ENCODE measurements around the gene GPHN.

GPHN gene

GRCh38 chr14:67192366-67192765 lies 684.4 kb downstream of the GPHN start:
- TF ChIP-seq TAF1 (IDR thresholded peaks at IDR 0.05; ENCODE audit: borderline replicate concordance, low read depth, low read length) (no peak), POLR2AphosphoS5 (IDR thresholded peaks at IDR 0.05; ENCODE audit: low read depth, low read length) (no peak), POLR2A (IDR thresholded peaks at IDR 0.05; ENCODE audit: low read depth, low read length) (no peak)
- no peak for DNase-seq (ENCODE audit: insufficient read length)
- no peak for FAIRE-seq

DNA sequence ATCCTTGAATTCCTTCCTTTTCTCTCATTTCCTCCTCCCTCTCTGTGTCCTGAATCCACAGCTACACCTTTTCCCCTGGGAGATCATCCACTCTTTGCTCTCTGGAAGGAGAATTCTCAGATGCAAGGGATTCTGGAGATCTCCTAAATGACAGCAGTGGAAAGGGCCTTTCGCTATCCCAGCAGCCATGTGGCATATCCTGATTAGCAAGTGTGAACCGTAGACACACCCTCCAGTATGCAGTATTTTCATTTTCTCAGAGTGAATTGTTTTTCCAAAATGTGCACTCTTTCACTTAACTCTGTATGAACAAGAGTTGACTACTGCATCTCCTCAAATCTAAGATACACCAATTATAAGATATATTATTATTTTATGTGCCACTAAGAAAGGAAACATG lies 687.3 kb downstream of the GPHN start:
- no peak for FAIRE-seq
- TF ChIP-seq POLR2AphosphoS5 (IDR thresholded peaks at IDR 0.05; ENCODE audit: low read depth, low read length) (no peak), POLR2A (IDR thresholded peaks at IDR 0.05; ENCODE audit: low read depth, low read length) (no peak), TAF1 (IDR thresholded peaks at IDR 0.05; ENCODE audit: borderline replicate concordance, low read depth, low read length) (no peak)
- no peak for DNase-seq (ENCODE audit: insufficient read length)

GRCh38 chr14:67199016-67199415 lies 691.1 kb downstream of the GPHN start:
- no peak for FAIRE-seq
- TF ChIP-seq POLR2AphosphoS5 (IDR thresholded peaks at IDR 0.05; ENCODE audit: low read depth, low read length) (no peak), POLR2A (IDR thresholded peaks at IDR 0.05; ENCODE audit: low read depth, low read length) (no peak), TAF1 (IDR thresholded peaks at IDR 0.05; ENCODE audit: borderline replicate concordance, low read depth, low read length) (no peak)
- DNase-seq (ENCODE audit: insufficient read length): no peak

DNA sequence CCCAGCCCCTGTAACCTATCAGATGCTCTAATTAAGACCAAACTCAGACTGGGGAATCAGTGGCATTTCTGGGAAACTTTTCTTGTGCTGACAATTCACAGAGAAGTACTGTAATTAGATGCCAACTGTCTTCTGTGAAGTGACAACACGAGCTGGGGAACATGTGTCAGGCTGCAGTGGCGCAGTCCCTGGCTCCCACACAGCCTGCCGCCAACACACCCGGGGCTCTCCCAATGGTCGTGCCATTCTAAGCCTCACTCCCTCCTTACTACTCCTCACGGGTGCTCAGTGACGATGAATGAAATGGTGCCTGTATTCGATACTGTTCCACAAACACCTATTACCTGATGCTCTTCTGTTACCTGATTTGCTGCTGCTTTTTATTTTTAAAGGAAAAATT lies 699.9 kb downstream of the GPHN start:
- no peak for DNase-seq (ENCODE audit: insufficient read length)
- TF ChIP-seq POLR2A (IDR thresholded peaks at IDR 0.05; ENCODE audit: low read depth, low read length) (no peak), TAF1 (IDR thresholded peaks at IDR 0.05; ENCODE audit: borderline replicate concordance, low read depth, low read length) (no peak), POLR2AphosphoS5 (IDR thresholded peaks at IDR 0.05; ENCODE audit: low read depth, low read length) (no peak)
- no peak for FAIRE-seq

- TF ChIP-seq TAF1 (IDR thresholded peaks at IDR 0.05; ENCODE audit: borderline replicate concordance, low read depth, low read length): no peak
- no peak for DNase-seq (ENCODE audit: insufficient read length)
- FAIRE-seq: no peak
Observed at GRCh38 chr14:67218126-67218525, 710.2 kb downstream of the GPHN start.

- no peak for DNase-seq (ENCODE audit: insufficient read length)
- FAIRE-seq: no peak
- no peak for TF ChIP-seq TAF1 (IDR thresholded peaks at IDR 0.05; ENCODE audit: borderline replicate concordance, low read depth, low read length)
- TF ChIP-seq POLR2A (IDR thresholded peaks at IDR 0.05; ENCODE audit: low read depth, low read length): no peak
- TF ChIP-seq POLR2AphosphoS5 (IDR thresholded peaks at IDR 0.05; ENCODE audit: low read depth, low read length): no peak
Observed at GRCh38 chr14:67221248-67221981, 713.5 kb downstream of the GPHN start.

DNA sequence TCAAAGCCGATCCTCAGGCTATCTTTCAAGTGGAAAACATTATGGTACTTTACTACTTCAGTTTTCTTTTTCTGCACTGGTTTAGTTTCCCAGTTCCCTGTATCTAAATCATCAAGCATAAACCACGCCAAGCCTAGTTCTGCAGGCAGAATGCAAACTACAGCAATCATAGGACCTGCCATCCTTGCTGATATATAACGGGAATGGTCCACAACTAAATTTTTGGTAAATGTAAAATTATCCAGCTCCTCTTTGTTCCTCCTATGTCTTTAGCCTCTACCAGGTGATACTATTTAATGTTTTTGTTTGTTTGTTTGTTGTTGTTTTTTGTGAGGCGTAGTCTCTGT lies 714.0 kb downstream of the GPHN start:
- TF ChIP-seq POLR2A (IDR thresholded peaks at IDR 0.05; ENCODE audit: low read depth, low read length) (no peak), POLR2AphosphoS5 (IDR thresholded peaks at IDR 0.05; ENCODE audit: low read depth, low read length) (no peak), TAF1 (IDR thresholded peaks at IDR 0.05; ENCODE audit: borderline replicate concordance, low read depth, low read length) (no peak)
- DNase-seq (ENCODE audit: insufficient read length) (no peak), FAIRE-seq (no peak)

GRCh38 chr14:67225523-67225922 lies 717.6 kb downstream of the GPHN start:
- TF ChIP-seq TAF1 (IDR thresholded peaks at IDR 0.05; ENCODE audit: borderline replicate concordance, low read depth, low read length) (no peak), POLR2AphosphoS5 (IDR thresholded peaks at IDR 0.05; ENCODE audit: low read depth, low read length) (no peak), POLR2A (IDR thresholded peaks at IDR 0.05; ENCODE audit: low read depth, low read length) (no peak)
- FAIRE-seq: no peak
- no peak for DNase-seq (ENCODE audit: insufficient read length)

DNA sequence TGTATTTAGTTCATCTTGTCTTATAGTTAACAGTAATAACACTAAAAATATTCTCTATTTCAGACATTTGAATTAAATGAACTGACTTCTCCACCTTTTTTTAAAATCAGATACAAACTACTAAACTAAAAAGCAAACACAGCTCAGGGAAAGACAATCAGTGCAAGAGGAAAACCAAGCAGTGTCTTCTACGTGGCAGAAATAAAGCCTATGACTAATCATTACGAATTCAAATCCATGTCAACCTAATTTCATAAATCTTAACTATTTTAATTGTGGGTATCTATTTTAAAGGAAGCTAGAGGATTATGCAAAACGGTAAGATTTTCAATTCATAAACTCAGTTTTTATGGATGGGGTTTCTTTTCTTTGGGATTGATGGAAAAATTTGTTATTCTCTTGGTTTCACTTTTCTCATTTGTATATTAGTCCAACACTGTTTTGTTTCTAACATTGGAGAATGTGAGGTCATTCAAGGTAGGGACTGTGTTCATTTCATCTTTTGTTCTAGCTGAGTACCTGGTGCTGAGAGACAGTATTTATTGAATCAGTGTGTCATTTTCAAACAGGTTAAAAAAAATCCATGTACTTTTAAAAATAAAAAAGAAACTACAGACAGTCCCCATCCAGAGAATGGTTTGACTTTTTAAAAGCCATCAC lies 720.5 kb downstream of the GPHN start:
- DNase-seq (ENCODE audit: insufficient read length): no peak

More for the DNA sequence above, 720.5 kb downstream of the GPHN start:
- TF ChIP-seq POLR2A (IDR thresholded peaks at IDR 0.05; ENCODE audit: low read depth, low read length) (no peak), TAF1 (IDR thresholded peaks at IDR 0.05; ENCODE audit: borderline replicate concordance, low read depth, low read length) (no peak), POLR2AphosphoS5 (IDR thresholded peaks at IDR 0.05; ENCODE audit: low read depth, low read length) (no peak)
- FAIRE-seq: no peak
